Keratinocyte (primary cell): ENCODE data around the gene SHROOM3. TPM values are rescaled to one million over a fixed set of nuclear protein-coding genes. Genes with fewer than 3 reads are reported as not detected.

Experiments used
- DNase-seq: peaks from one replicate; pipeline ENCODE4 v3.0.0-alpha.2; 2011; ENCODE audit warnings: low read depth, missing footprints, low spot score
- FAIRE-seq: peaks from 2 replicates; lab custom pipeline; 2011; peaks lifted over from hg19 to GRCh38; lab: Jason Lieb, UNC
- H2AFZ ChIP-seq: 2 replicates; pipeline ENCODE4 v1.6.0; 2012; ENCODE audit warnings: low read length, control low read depth, inconsistent platforms; ENCODE audit not compliant: control insufficient read depth
- H3K27ac ChIP-seq: 2 replicates; pipeline ENCODE4 v1.5.1; 2011; ENCODE audit warnings: low read length; ENCODE audit not compliant: control insufficient read depth, insufficient read depth
- H3K27me3 ChIP-seq: 3 replicates; pipeline ENCODE4 v1.6.0; 2011; ENCODE audit warnings: low read length; ENCODE audit not compliant: control insufficient read depth, insufficient read depth; ENCODE audit errors: extremely low read depth
- H3K36me3 ChIP-seq, 2 experiments: 2 replicates in 1 of 2; 3 replicates in 1 of 2; pipeline ENCODE4 v1.5.1; 2011; ENCODE audit warnings: low read length in 2 of 2, mild to moderate bottlenecking in 1 of 2; ENCODE audit not compliant: control insufficient read depth in 2 of 2, insufficient read depth in 2 of 2; ENCODE audit errors: extremely low read depth in 1 of 2
- H3K4me1 ChIP-seq: 3 replicates; pipeline ENCODE4 v1.5.1; 2011; ENCODE audit warnings: low read length; ENCODE audit not compliant: control insufficient read depth, insufficient read depth; ENCODE audit errors: extremely low read depth
- H3K4me2 ChIP-seq: 3 replicates; pipeline ENCODE4 v1.6.0; 2011; ENCODE audit warnings: low read depth, low read length; ENCODE audit not compliant: control insufficient read depth, insufficient read depth; ENCODE audit errors: extremely low read depth
- H3K4me3 ChIP-seq, 3 experiments: fragments of 200-600 bp in 1 of 3; sonication (generic) in 1 of 3; 2 replicates in 2 of 3; 3 replicates in 1 of 3; pipeline ENCODE4 v1.5.1; 2011 to 2016; ENCODE audit warnings: low read length in 3 of 3, mild to moderate bottlenecking in 3 of 3, control low read depth in 2 of 3, inconsistent platforms in 1 of 3, low read depth in 1 of 3, mixed read lengths in 1 of 3, mixed run types in 1 of 3, moderate library complexity in 1 of 3; ENCODE audit not compliant: control insufficient read depth in 2 of 3, insufficient read depth in 2 of 3; ENCODE audit errors: extremely low read depth in 1 of 3
- H3K79me2 ChIP-seq: 2 replicates; pipeline ENCODE4 v1.6.0; 2012; ENCODE audit warnings: low read length; ENCODE audit not compliant: control insufficient read depth, insufficient read depth
- H3K9ac ChIP-seq: 3 replicates; pipeline ENCODE4 v1.6.0; 2011; ENCODE audit warnings: low read length; ENCODE audit not compliant: control insufficient read depth, insufficient read depth; ENCODE audit errors: extremely low read depth
- H3K9me1 ChIP-seq: 3 replicates; pipeline ENCODE4 v1.6.0; 2011; ENCODE audit warnings: low read length; ENCODE audit not compliant: control insufficient read depth, insufficient read depth; ENCODE audit errors: extremely low read depth
- H3K9me3 ChIP-seq: 2 replicates; pipeline ENCODE4 v1.5.1; 2012; ENCODE audit warnings: low read depth, low read length; ENCODE audit not compliant: control insufficient read depth
- H4K20me1 ChIP-seq: 3 replicates; pipeline ENCODE4 v1.6.0; 2011; ENCODE audit warnings: low read length; ENCODE audit not compliant: control insufficient read depth, insufficient read depth; ENCODE audit errors: extremely low read depth
- EZH2 ChIP-seq: IDR thresholded peaks from one replicate; pipeline ENCODE4 v1.6.1; 2012; ENCODE audit warnings: inconsistent platforms, mild to moderate bottlenecking, low read length, moderate library complexity
- dilution Hi-C: fragments of 300-500 bp; cut with MboI; formaldehyde crosslinking; loops from one replicate; pipeline ENCODE4 v1.7.0; 2020; ENCODE audit warnings: low sequenced_read_pairs; ENCODE audit not compliant: extremely low pct_ligation_motif_present
- polyA plus RNA-seq, 5 experiments: library from polyadenylated mRNA; depleted of rRNA in 3 of 5; stranded (reverse) in 3 of 5; stranded (forward) in 1 of 5; unstranded in 1 of 5; fragments of >200 nt; gene quantifications; 1 replicate in 1 of 5; 2 replicates in 3 of 5; 3 replicates in 1 of 5; pipeline versions ENCODE4 v1.2.1 to v1.2.3, GENCODE V29; 2011 to 2012; ENCODE audit warnings: missing spikeins in 2 of 5, low read depth in 1 of 5, low replicate concordance in 1 of 5
- TF ChIP-seq, protein P1 (sequence below), 3 experiments: IDR thresholded peaks in 1 of 3; conservative IDR thresholded peaks in 1 of 3; optimal IDR thresholded peaks in 1 of 3; 2 replicates in 2 of 3; 3 replicates in 1 of 3; pipeline versions ENCODE3 to v1.5.1; 2011; ENCODE audit warnings: low read length in 3 of 3, mild to moderate bottlenecking in 3 of 3, moderate library complexity in 2 of 3, control low read depth in 1 of 3, inconsistent platforms in 1 of 3; ENCODE audit not compliant: insufficient read depth in 2 of 3; ENCODE audit errors: extremely low read depth in 1 of 3

The SHROOM3 gene
- polyA plus RNA-seq, 1 donor (not counting 4 experiments of a cell fraction or from before 2014, with no cell fraction given), result 4.9 TPM

DNA sequence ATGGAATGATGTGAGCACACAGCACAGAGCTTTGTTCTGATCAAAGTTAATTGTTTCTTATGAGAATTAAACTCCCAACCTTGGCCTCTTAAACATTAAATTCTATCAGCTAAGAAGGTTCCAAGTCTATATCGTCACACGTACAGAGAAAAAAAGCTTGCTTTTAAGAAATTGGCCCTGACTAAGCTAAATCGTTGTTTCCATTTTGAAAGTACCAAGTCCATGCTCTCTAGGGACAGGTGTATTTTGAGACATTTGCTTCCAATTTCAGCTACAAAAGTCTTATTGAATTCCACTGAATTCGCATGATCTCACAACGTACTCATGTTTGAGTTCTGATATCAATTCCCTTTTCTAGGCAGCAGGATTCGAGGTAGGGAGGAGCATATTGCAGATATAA is 157.4 kb downstream of the SHROOM3 start:
- no peak for FAIRE-seq
- no peaks in the 10 kb centered on the region for H3K36me3 ChIP-seq
- dilution Hi-C loops, result no loop called here

DNA sequence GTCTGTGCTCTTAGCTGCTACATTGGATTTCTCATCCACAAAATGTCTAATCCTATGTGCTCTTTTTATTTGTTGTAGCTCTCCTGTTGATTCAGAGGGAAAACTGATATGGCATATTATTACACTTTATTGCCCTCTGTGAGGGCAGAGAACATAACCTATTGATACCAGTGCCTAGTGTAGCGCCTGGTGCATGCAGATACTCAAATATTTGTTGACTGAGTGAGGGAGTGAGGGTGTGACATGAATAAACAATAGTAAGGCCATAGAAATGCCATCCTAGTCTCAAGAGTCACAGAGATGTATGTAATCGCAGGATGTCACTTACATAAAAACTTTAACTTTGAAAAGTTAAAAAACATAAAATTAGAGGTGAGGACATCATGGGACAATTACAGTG is 159.1 kb downstream of the SHROOM3 start:
- Histone ChIP-seq H3K36me3 (no peaks in the 10 kb centered on the region), H3K4me1 (no peaks in the 10 kb centered on the region), H3K27ac (no peak overlapping the region), H4K20me1 (no peaks in the 10 kb centered on the region), H3K9me3 (no peaks in the 10 kb centered on the region), H3K9me1 (no peaks in the 10 kb centered on the region), H2AFZ (no peak overlapping the region), H3K9ac (no peak overlapping the region), H3K4me2 (no peak overlapping the region), H3K79me2 (no peaks in the 10 kb centered on the region), H3K4me3 (no peak overlapping the region), H3K27me3 (peaks cover 2% of the 10 kb centered on the region)
- dilution Hi-C loops, result no loop called here
- FAIRE-seq (no peak), DNase-seq (no peak)
- TF ChIP-seq, protein P1, sequence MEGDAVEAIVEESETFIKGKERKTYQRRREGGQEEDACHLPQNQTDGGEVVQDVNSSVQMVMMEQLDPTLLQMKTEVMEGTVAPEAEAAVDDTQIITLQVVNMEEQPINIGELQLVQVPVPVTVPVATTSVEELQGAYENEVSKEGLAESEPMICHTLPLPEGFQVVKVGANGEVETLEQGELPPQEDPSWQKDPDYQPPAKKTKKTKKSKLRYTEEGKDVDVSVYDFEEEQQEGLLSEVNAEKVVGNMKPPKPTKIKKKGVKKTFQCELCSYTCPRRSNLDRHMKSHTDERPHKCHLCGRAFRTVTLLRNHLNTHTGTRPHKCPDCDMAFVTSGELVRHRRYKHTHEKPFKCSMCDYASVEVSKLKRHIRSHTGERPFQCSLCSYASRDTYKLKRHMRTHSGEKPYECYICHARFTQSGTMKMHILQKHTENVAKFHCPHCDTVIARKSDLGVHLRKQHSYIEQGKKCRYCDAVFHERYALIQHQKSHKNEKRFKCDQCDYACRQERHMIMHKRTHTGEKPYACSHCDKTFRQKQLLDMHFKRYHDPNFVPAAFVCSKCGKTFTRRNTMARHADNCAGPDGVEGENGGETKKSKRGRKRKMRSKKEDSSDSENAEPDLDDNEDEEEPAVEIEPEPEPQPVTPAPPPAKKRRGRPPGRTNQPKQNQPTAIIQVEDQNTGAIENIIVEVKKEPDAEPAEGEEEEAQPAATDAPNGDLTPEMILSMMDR (optimal IDR thresholded peaks at IDR 0.05 in 1 of 3, IDR thresholded peaks at IDR 0.05 in 1 of 3, conservative IDR thresholded peaks at IDR 0.05 in 1 of 3; ENCODE audit: extremely low read depth in 1 of 3, insufficient read depth in 2 of 3, low read length in 3 of 3), result no peak
- TF ChIP-seq EZH2, result no peak

More for the DNA sequence above, 157.4 kb downstream of the SHROOM3 start:
- Histone ChIP-seq H3K79me2 (no peaks in the 10 kb centered on the region), H3K27ac (no peak overlapping the region), H3K4me3 (no peak overlapping the region), H3K27me3 (no peaks in the 10 kb centered on the region), H3K9ac (no peak overlapping the region), H2AFZ (no peak overlapping the region), H3K9me3 (no peaks in the 10 kb centered on the region), H4K20me1 (no peaks in the 10 kb centered on the region), H3K4me1 (no peaks in the 10 kb centered on the region), H3K4me2 (no peak overlapping the region), H3K9me1 (no peaks in the 10 kb centered on the region)
- TF ChIP-seq, protein P1 (optimal IDR thresholded peaks at IDR 0.05 in 1 of 3, IDR thresholded peaks at IDR 0.05 in 1 of 3, conservative IDR thresholded peaks at IDR 0.05 in 1 of 3; ENCODE audit: extremely low read depth in 1 of 3, insufficient read depth in 2 of 3, low read length in 3 of 3), result no peak
- DNase-seq, result no peak
